Cardiac muscle cell (in vitro differentiated cells and primary cell): Measurements from ENCODE around the gene PTPRT. TPM values are rescaled to one million over a fixed set of nuclear protein-coding genes. Genes with fewer than 3 reads are reported as not detected.

Experiments used
- DNase-seq, 2 donors: peaks; one replicate each; pipeline versions ENCODE4 v3.0.0 to v3.0.0-alpha.2; 2010 to 2017; ENCODE audit warnings: low read depth in 1 of 2, low spot score in 1 of 2
- H3K27ac ChIP-seq: fragments of 200-600 bp; sonication (generic); 2 replicates; pipeline ENCODE4 v1.5.1; 2016
- H3K27me3 ChIP-seq: fragments of 200-600 bp; sonication (generic); 2 replicates; pipeline ENCODE4 v1.6.0; 2016; ENCODE audit warnings: control low read depth
- H3K36me3 ChIP-seq: fragments of 200-600 bp; sonication (generic); 2 replicates; pipeline ENCODE4 v1.5.1; 2016; ENCODE audit warnings: control low read depth
- H3K4me1 ChIP-seq: fragments of 200-600 bp; sonication (generic); 2 replicates; pipeline ENCODE4 v1.8.1; 2017; ENCODE audit warnings: low read depth, mild to moderate bottlenecking, mixed run types
- H3K4me3 ChIP-seq: fragments of 200-600 bp; sonication (generic); 2 replicates; pipeline ENCODE4 v1.5.1; 2016; ENCODE audit warnings: mild to moderate bottlenecking
- H3K9me3 ChIP-seq: fragments of 200-600 bp; sonication (generic); 2 replicates; pipeline ENCODE4 v1.5.1; 2017; ENCODE audit warnings: low read depth, mild to moderate bottlenecking, control low read depth
- polyA plus RNA-seq: library from polyadenylated mRNA; unstranded; fragments of >200 nt; fragmentation: Nextera tagmentation; extraction: Ambion mirVana; gene quantifications from 2 replicates; pipeline ENCODE4 v1.2.1, GENCODE V29; 2016
- total RNA-seq: library from RNA; depleted of rRNA; stranded (reverse); fragments of >200 nt; gene quantifications from 2 replicates; pipeline ENCODE4 v1.2.3, GENCODE V29; 2016
- TF ChIP-seq, protein P1 (sequence below): IDR thresholded peaks from 2 replicates; pipeline ENCODE4 v1.5.1; 2012; ENCODE audit warnings: low read depth, mild to moderate bottlenecking, low read length

The PTPRT gene
- total and polyA plus RNA-seq, 2 experiments from 2014 or later, result 0.30 to 1.4 TPM

DNA sequence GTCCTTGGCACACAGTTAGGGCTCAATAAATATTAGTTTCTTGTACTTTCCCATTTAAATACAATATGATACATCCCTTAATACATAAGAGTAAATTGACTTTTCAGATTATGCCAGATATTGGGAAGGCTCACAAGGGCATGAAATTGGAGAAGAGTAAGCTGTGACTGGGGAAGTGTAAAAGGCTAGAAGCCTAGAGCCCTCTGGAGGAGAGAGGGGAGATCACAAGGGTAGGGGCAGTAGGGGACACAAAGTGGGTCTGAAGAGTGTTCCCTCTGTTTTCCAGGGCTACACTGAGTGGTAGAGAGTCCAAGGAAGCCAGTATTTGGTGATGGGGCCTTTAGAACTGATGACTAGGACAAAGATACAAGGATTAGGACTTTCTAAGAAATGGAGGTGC lies 1008.6 kb downstream of the PTPRT start:
- H3K9me3 ChIP-seq, result no peaks in the 10 kb centered on the region
- H3K27ac ChIP-seq, result no peak overlapping the region
- TF ChIP-seq, protein P1, sequence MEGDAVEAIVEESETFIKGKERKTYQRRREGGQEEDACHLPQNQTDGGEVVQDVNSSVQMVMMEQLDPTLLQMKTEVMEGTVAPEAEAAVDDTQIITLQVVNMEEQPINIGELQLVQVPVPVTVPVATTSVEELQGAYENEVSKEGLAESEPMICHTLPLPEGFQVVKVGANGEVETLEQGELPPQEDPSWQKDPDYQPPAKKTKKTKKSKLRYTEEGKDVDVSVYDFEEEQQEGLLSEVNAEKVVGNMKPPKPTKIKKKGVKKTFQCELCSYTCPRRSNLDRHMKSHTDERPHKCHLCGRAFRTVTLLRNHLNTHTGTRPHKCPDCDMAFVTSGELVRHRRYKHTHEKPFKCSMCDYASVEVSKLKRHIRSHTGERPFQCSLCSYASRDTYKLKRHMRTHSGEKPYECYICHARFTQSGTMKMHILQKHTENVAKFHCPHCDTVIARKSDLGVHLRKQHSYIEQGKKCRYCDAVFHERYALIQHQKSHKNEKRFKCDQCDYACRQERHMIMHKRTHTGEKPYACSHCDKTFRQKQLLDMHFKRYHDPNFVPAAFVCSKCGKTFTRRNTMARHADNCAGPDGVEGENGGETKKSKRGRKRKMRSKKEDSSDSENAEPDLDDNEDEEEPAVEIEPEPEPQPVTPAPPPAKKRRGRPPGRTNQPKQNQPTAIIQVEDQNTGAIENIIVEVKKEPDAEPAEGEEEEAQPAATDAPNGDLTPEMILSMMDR, result no peak
- no peak overlapping the region for H3K4me3 ChIP-seq
- no peaks in the 10 kb centered on the region for H3K4me1 ChIP-seq
- no peak for DNase-seq
- no peaks in the 10 kb centered on the region for H3K36me3 ChIP-seq
- no peaks in the 10 kb centered on the region for H3K27me3 ChIP-seq

DNA sequence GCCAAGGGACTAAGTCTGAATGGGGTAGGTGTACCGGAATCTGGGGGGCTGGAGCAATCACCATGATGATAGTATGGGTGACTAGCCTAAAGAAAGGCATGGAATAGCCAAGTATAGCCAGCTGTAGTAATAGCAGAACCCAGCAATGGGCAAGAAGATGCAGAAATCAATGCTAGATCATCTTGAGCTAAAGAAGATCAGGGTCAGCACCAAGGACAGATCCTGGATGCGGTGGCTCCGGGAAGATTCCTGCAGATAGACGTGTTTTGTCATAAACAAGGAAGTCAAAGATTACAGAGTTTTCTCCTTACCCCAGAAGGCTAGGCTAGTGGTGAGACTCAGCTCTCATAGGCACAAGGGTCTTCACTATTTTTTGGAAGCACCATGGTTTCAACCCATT lies 1009.9 kb downstream of the PTPRT start:
- Histone ChIP-seq H3K27ac (no peak overlapping the region), H3K9me3 (no peaks in the 10 kb centered on the region), H3K4me1 (no peaks in the 10 kb centered on the region), H3K36me3 (no peaks in the 10 kb centered on the region), H3K4me3 (no peak overlapping the region), H3K27me3 (no peaks in the 10 kb centered on the region)
- peak in 1 of 2 donors; percentile 58 for DNase-seq
- TF ChIP-seq, protein P1, result no peak

DNA sequence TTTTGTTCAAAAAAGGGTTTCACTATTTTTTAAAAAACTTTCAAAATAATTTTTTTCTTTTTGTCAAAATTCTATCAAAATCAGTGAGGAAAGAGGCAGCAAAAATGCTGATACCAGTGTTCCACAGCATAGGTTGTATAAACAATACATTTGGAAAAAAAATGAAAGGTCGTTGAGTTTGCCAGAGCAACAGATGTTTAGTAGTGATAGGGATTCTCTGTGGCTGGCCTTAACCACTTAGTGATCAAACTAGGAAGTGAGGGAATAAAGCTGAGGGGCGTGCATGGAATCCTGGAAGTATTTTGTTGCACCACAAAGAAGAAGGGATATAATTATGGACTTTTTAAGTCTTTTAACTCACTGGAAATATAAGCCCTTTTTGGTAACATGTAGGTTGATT lies 1016.3 kb downstream of the PTPRT start:
- no peaks in the 10 kb centered on the region for H3K4me1 ChIP-seq
- H3K36me3 ChIP-seq, result no peaks in the 10 kb centered on the region
- H3K27me3 ChIP-seq, result no peaks in the 10 kb centered on the region
- H3K27ac ChIP-seq, result no peak overlapping the region
- TF ChIP-seq, protein P1, result no peak
- DNase-seq, result no peak
- H3K4me3 ChIP-seq, result no peak overlapping the region
- H3K9me3 ChIP-seq, result no peaks in the 10 kb centered on the region

DNA sequence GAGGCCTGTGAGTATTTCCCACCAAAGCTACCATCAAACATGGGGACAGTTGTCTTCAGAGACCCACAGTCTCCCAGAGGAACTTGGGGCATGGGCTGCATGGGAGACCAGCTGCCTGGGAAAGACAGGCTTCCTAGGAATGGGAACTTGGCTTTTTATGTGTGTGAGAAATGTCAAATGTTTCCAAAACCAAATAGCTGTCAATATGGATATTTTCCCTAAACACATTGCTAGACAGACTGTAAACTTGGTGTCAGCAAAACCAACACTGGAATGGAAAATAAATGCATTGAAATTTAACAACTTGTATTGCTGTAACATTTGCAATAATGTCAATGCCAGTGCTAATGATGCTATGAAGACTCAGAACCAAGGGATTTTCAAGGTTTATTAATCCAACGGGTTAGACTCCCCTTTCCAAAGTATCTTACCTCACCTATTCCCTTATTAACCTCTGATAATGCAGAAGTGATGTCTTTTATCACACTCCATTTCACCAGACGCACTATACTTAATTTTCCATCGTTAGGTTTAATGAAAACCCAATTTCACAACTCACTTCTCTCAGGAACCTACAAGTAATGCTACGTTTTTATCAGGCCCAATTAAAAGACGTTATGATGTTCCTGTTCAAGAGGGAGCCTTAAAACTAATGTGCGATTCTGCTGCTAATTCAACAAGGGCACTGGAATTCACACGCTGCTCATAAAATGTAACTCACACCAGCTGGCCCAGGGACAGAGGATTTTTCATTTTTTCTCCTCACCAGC lies 1025.4 kb downstream of the PTPRT start:
- DNase-seq, result no peak
- TF ChIP-seq, protein P1, result no peak
- no peaks in the 10 kb centered on the region for H3K27me3 ChIP-seq
- no peaks in the 10 kb centered on the region for H3K4me1 ChIP-seq
- no peaks in the 10 kb centered on the region for H3K9me3 ChIP-seq
- H3K27ac ChIP-seq, result no peak overlapping the region
- H3K36me3 ChIP-seq, result no peaks in the 10 kb centered on the region
- no peak overlapping the region for H3K4me3 ChIP-seq

DNA sequence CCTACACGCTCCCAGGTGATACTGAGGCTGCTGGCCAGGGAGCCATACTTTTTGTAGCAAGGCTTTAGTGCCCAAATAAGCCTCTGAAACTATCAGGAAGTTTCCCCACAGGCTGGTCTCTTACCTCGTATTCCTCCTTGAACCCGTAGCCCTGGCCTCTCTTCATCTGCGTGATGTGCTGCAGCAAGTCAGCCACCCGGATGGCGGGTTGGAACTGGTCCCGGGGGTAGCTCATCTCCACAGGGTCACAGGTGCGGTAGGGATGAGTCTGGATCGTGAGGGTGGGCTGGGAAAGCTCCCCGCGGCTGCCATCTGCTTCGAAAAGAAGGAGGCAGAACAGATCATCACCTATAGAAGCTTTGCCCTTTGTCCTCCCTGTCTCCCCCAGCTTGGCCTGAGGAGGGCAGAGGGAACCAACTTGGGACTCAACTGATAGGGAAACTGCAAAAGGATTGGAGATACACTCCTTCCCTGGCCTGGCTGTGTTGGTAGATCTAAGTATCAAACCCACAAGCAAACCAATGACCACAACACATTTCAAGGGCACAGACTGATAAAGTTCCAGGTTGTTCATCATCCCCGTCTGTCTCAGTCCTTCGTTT lies 1028.4 kb downstream of the PTPRT start:
- H3K4me1 ChIP-seq, result no peaks in the 10 kb centered on the region
- TF ChIP-seq, protein P1, result no peak
- no peaks in the 10 kb centered on the region for H3K9me3 ChIP-seq
- no peaks in the 10 kb centered on the region for H3K36me3 ChIP-seq
- no peak overlapping the region for H3K4me3 ChIP-seq
- no peak overlapping the region for H3K27ac ChIP-seq
- H3K27me3 ChIP-seq, result no peaks in the 10 kb centered on the region
- DNase-seq, result no peak
